Natural killer cell treated with Interleukin-12 subunit alpha and Interleukin-12 subunit beta and Interleukin-15 and Interleukin-18, amount 100 ng/mL, for 72 hours (primary cell): ENCODE data around the gene FKBP2. TPM values are rescaled to one million over a fixed set of nuclear protein-coding genes. Genes with fewer than 3 reads are reported as not detected.

Experiments
- ATAC-seq, 2 donors: fragments of 150-1000 bp; cut with Tn5 transposase in 1 of 2; sonication (Bioruptor Pico), chemical (Tn5 transposase) in 1 of 2; 2 replicates each; pipeline ENCODE4 v1.10.0; 2021
- DNase-seq: peaks from one replicate; pipeline ENCODE4 v3.0.0; 2022; ENCODE audit warnings: low spot score
- H3K27ac Mint-ChIP-seq, 2 donors: 1 replicate in 1 of 2; 2 replicates in 1 of 2; pipeline ENCODE4 v1.8.0; 2022; ENCODE audit warnings: mixed read lengths in 2 of 2, mild to moderate bottlenecking in 1 of 2, moderate library complexity in 1 of 2
- H3K27me3 Mint-ChIP-seq, 2 donors: 1 replicate in 1 of 2; 2 replicates in 1 of 2; pipeline ENCODE4 v1.8.0; 2022; ENCODE audit warnings: mixed read lengths in 2 of 2
- H3K36me3 Mint-ChIP-seq: one replicate; pipeline ENCODE4 v1.8.0; 2022; ENCODE audit warnings: mixed read lengths
- H3K4me1 Mint-ChIP-seq, 2 donors: 1 replicate in 1 of 2; 2 replicates in 1 of 2; pipeline ENCODE4 v1.8.0; 2022; ENCODE audit warnings: low read depth in 2 of 2, mixed read lengths in 2 of 2, mild to moderate bottlenecking in 1 of 2
- H3K4me3 Mint-ChIP-seq: one replicate; pipeline ENCODE4 v1.8.0; 2022; ENCODE audit warnings: mixed read lengths
- H3K9me3 Mint-ChIP-seq: 2 replicates; pipeline ENCODE4 v1.8.0; 2022; ENCODE audit warnings: mixed read lengths
- total RNA-seq, 2 donors: library from RNA; stranded (reverse); gene quantifications; one replicate each; pipeline ENCODE4 v1.2.3, GENCODE V29; 2022

Gene FKBP2
- 10 to 100 TPM; 33.1 to 53.5 TPM for total RNA-seq

GRCh38 chr11:64240435-64241240 is at the start of gene FKBP2:
FKBP2 (plus strand) TSS chr11:64241095; CDS start chr11:64242388, 1,293 bp downstream.
- H3K36me3 Mint-ChIP-seq, result no peaks in the 10 kb centered on the region

GRCh38 chr11:64192434-64192833 is 48.5 kb upstream of the FKBP2 start:
- H3K4me1 Mint-ChIP-seq, result peaks cover 8 to 34% of the 10 kb centered on the region in 2 donors
- H3K9me3 Mint-ChIP-seq, result no peaks in the 10 kb centered on the region
- ATAC-seq, result no peak
- H3K27me3 Mint-ChIP-seq, result no peaks in the 10 kb centered on the region
- peaks cover 28% of the 10 kb centered on the region for H3K36me3 Mint-ChIP-seq
- no peak for DNase-seq
- no peak overlapping the region for H3K4me3 Mint-ChIP-seq
- H3K27ac Mint-ChIP-seq, result peak overlapping the region in 1 of 2 donors; percentile 21

More at GRCh38 chr11:64240435-64241240, at the start of gene FKBP2:
- DNase-seq (peak; percentile 99), ATAC-seq (peak; percentile 81 to 87)
- H3K4me1 Mint-ChIP-seq, result peaks cover 7 to 27% of the 10 kb centered on the region in 2 donors
- peak within 1 kb of the TSS; percentile 92 for H3K4me3 Mint-ChIP-seq
- peak within 1 kb of the TSS; percentile 95 to 97 for H3K27ac Mint-ChIP-seq
- H3K27me3 Mint-ChIP-seq, result no peaks in the 10 kb centered on the region
- no peaks in the 10 kb centered on the region for H3K9me3 Mint-ChIP-seq

- H3K4me3 Mint-ChIP-seq, result no peak overlapping the region
- H3K27me3 Mint-ChIP-seq, result no peaks in the 10 kb centered on the region
- H3K9me3 Mint-ChIP-seq, result no peaks in the 10 kb centered on the region
- ATAC-seq, result no peak
- H3K36me3 Mint-ChIP-seq, result peaks cover 40% of the 10 kb centered on the region
- peaks cover 8 to 28% of the 10 kb centered on the region in 2 donors for H3K4me1 Mint-ChIP-seq
- no peak for DNase-seq
- peak overlapping the region in 1 of 2 donors; percentile 38 for H3K27ac Mint-ChIP-seq
These were observed 44.3 kb upstream of the FKBP2 start for GRCh38 chr11:64196626-64197025.

GRCh38 chr11:64198511-64198910 is 42.4 kb upstream of the FKBP2 start:
- H3K4me3 Mint-ChIP-seq, result no peak overlapping the region
- peaks cover 54% of the 10 kb centered on the region for H3K36me3 Mint-ChIP-seq
- H3K27ac Mint-ChIP-seq, result peak overlapping the region in 1 of 2 donors; percentile 39

GRCh38 chr11:64201543-64201942 is 39.4 kb upstream of the FKBP2 start:
- peaks cover 46% of the 10 kb centered on the region for H3K36me3 Mint-ChIP-seq

More at GRCh38 chr11:64198511-64198910, 42.4 kb upstream of the FKBP2 start:
- DNase-seq, result no peak
- peaks cover 10 to 23% of the 10 kb centered on the region in 2 donors for H3K4me1 Mint-ChIP-seq
- ATAC-seq, result no peak
- no peaks in the 10 kb centered on the region for H3K27me3 Mint-ChIP-seq
- H3K9me3 Mint-ChIP-seq, result no peaks in the 10 kb centered on the region

GRCh38 chr11:64202992-64203391 is 37.9 kb upstream of the FKBP2 start:
- no peak for ATAC-seq
- H3K27ac Mint-ChIP-seq, result peak overlapping the region in 1 of 2 donors; percentile 97
- H3K9me3 Mint-ChIP-seq, result no peaks in the 10 kb centered on the region
- no peak for DNase-seq
- peaks cover 25 to 32% of the 10 kb centered on the region in 2 donors for H3K4me1 Mint-ChIP-seq
- H3K4me3 Mint-ChIP-seq, result no peak overlapping the region
- peaks cover 36% of the 10 kb centered on the region for H3K36me3 Mint-ChIP-seq
- no peaks in the 10 kb centered on the region for H3K27me3 Mint-ChIP-seq

More at GRCh38 chr11:64201543-64201942, 39.4 kb upstream of the FKBP2 start:
- Mint-ChIP-seq H3K9me3 (no peaks in the 10 kb centered on the region), H3K27ac (no peak overlapping the region), H3K27me3 (no peaks in the 10 kb centered on the region), H3K4me3 (no peak overlapping the region), H3K4me1 (peaks cover 21 to 33% of the 10 kb centered on the region in 2 donors)
- ATAC-seq (no peak), DNase-seq (no peak)

GRCh38 chr11:64203421-64204079 is 37.3 kb upstream of the FKBP2 start:
- Mint-ChIP-seq H3K4me1 (peaks cover 25 to 34% of the 10 kb centered on the region in 2 donors), H3K27me3 (no peaks in the 10 kb centered on the region), H3K9me3 (no peaks in the 10 kb centered on the region), H3K36me3 (peaks cover 36% of the 10 kb centered on the region), H3K4me3 (no peak overlapping the region), H3K27ac (peak overlapping the region in 1 of 2 donors; percentile 97)
- ATAC-seq (no peak), DNase-seq (no peak)

GRCh38 chr11:64204080-64204440 is 36.8 kb upstream of the FKBP2 start:
- no peak for ATAC-seq
- Mint-ChIP-seq H3K4me3 (no peak overlapping the region), H3K27ac (peak overlapping the region; percentile 95 to 97), H3K9me3 (no peaks in the 10 kb centered on the region), H3K27me3 (no peaks in the 10 kb centered on the region), H3K4me1 (peaks cover 28 to 38% of the 10 kb centered on the region in 2 donors), H3K36me3 (peaks cover 36% of the 10 kb centered on the region)
- DNase-seq, result no peak

GRCh38 chr11:64204464-64204989 is 36.4 kb upstream of the FKBP2 start:
- Mint-ChIP-seq H3K36me3 (peaks cover 36% of the 10 kb centered on the region), H3K4me3 (peak overlapping the region; percentile 76), H3K27ac (peak overlapping the region; percentile 95 to 97), H3K9me3 (no peaks in the 10 kb centered on the region), H3K4me1 (peaks cover 31 to 40% of the 10 kb centered on the region in 2 donors), H3K27me3 (no peaks in the 10 kb centered on the region)
- DNase-seq (peak; percentile 80), ATAC-seq (no peak)

GRCh38 chr11:64206457-64207255 is 34.2 kb upstream of the FKBP2 start, which contains the start of gene FERMT3:
FERMT3 (plus strand) TSS chr11:64206721; CDS start chr11:64207365, 644 bp downstream.
- DNase-seq, result peak; percentile 84
- peaks cover 25% of the 10 kb centered on the region for H3K36me3 Mint-ChIP-seq
- peak within 1 kb of the TSS; percentile 90 for H3K4me3 Mint-ChIP-seq
- H3K9me3 Mint-ChIP-seq, result no peaks in the 10 kb centered on the region
- H3K27ac Mint-ChIP-seq, result peak within 1 kb of the TSS; percentile 95 to 97
- peaks cover 27 to 41% of the 10 kb centered on the region in 2 donors for H3K4me1 Mint-ChIP-seq
- H3K27me3 Mint-ChIP-seq, result no peaks in the 10 kb centered on the region
- peak; percentile 57 to 67 for ATAC-seq

- DNase-seq (peak; percentile 93), ATAC-seq (peak; percentile 89 to 92)
- H3K4me1 Mint-ChIP-seq, result peaks cover 31 to 47% of the 10 kb centered on the region in 2 donors
- peak overlapping the region; percentile 90 for H3K4me3 Mint-ChIP-seq
- no peaks in the 10 kb centered on the region for H3K27me3 Mint-ChIP-seq
- H3K27ac Mint-ChIP-seq, result peak overlapping the region; percentile 95 to 97
- H3K36me3 Mint-ChIP-seq, result peaks cover 28% of the 10 kb centered on the region
- no peaks in the 10 kb centered on the region for H3K9me3 Mint-ChIP-seq
These were observed 33.4 kb upstream of the FKBP2 start for GRCh38 chr11:64207256-64208085.

GRCh38 chr11:64208086-64208795 is 32.7 kb upstream of the FKBP2 start:
- peak overlapping the region; percentile 90 for H3K4me3 Mint-ChIP-seq
- H3K36me3 Mint-ChIP-seq, result peaks cover 22% of the 10 kb centered on the region
- no peaks in the 10 kb centered on the region for H3K9me3 Mint-ChIP-seq
- peak in 1 of 2 donors; percentile 0 for ATAC-seq
- H3K27ac Mint-ChIP-seq, result peak overlapping the region; percentile 95 to 97
- DNase-seq, result no peak
- H3K4me1 Mint-ChIP-seq, result peaks cover 32 to 53% of the 10 kb centered on the region in 2 donors
- no peaks in the 10 kb centered on the region for H3K27me3 Mint-ChIP-seq
